Trophoblast cell (in vitro differentiated cells and primary cell): ENCODE measurements around the gene TP73.
A peak's percentile ranks its signal among the peaks of the same experiment; 100 is the strongest.

ENCODE experiments used
- DNase-seq, 2 donors: peaks; one replicate each; pipeline ENCODE4 v3.0.0-alpha.2; 2016
- H2AFZ ChIP-seq: 2 replicates; pipeline ENCODE4 v1.6.1; 2013; ENCODE audit warnings: low read length, moderate library complexity, mild to moderate bottlenecking; ENCODE audit not compliant: insufficient read depth, poor library complexity
- H2AK5ac ChIP-seq: 2 replicates; pipeline ENCODE4 v1.6.1; 2013; ENCODE audit warnings: mild to moderate bottlenecking, low read length
- H2BK120ac ChIP-seq: 2 replicates; pipeline ENCODE4 v1.6.1; 2013; ENCODE audit warnings: low read length, mild to moderate bottlenecking, moderate library complexity; ENCODE audit not compliant: insufficient read depth, poor library complexity
- H2BK12ac ChIP-seq: 2 replicates; pipeline ENCODE4 v1.6.1; 2013; ENCODE audit warnings: mild to moderate bottlenecking, low read length, moderate library complexity
- H2BK5ac ChIP-seq: 2 replicates; pipeline ENCODE4 v1.6.1; 2013; ENCODE audit warnings: low read length, low read depth, moderate library complexity, mild to moderate bottlenecking; ENCODE audit not compliant: poor library complexity
- H3K14ac ChIP-seq: 2 replicates; pipeline ENCODE4 v1.6.1; 2013; ENCODE audit warnings: mild to moderate bottlenecking, low read length
- H3K18ac ChIP-seq: 2 replicates; pipeline ENCODE4 v1.6.1; 2013; ENCODE audit warnings: mild to moderate bottlenecking, low read length
- H3K23ac ChIP-seq: 2 replicates; pipeline ENCODE4 v1.6.1; 2013; ENCODE audit warnings: low read length
- H3K27ac ChIP-seq: 2 replicates; pipeline ENCODE4 v1.5.1; 2013; ENCODE audit warnings: low read depth, mild to moderate bottlenecking, inconsistent platforms, low read length, moderate library complexity
- H3K27me3 ChIP-seq: 2 replicates; pipeline ENCODE4 v1.6.1; 2013; ENCODE audit warnings: inconsistent platforms, mild to moderate bottlenecking, low read length, moderate library complexity; ENCODE audit not compliant: insufficient read depth
- H3K36me3 ChIP-seq, 2 experiments: 1 replicate in 1 of 2; 2 replicates in 1 of 2; pipeline ENCODE4 v1.6.1; 2013; ENCODE audit warnings: low read length in 2 of 2, mild to moderate bottlenecking in 2 of 2, moderate library complexity in 1 of 2; ENCODE audit not compliant: insufficient read depth in 2 of 2, control insufficient read depth in 1 of 2
- H3K4ac ChIP-seq: 2 replicates; pipeline ENCODE4 v1.6.1; 2013; ENCODE audit warnings: low read depth, mild to moderate bottlenecking, low read length, moderate library complexity
- H3K4me1 ChIP-seq, 2 experiments: 1 replicate in 1 of 2; 2 replicates in 1 of 2; pipeline ENCODE4 v1.6.1; 2013; ENCODE audit warnings: low read length in 2 of 2, mild to moderate bottlenecking in 2 of 2, moderate library complexity in 1 of 2; ENCODE audit not compliant: insufficient read depth in 2 of 2, control insufficient read depth in 1 of 2
- H3K4me2 ChIP-seq: 2 replicates; pipeline ENCODE4 v1.6.1; 2013; ENCODE audit warnings: inconsistent platforms, mild to moderate bottlenecking, low read length, moderate library complexity
- H3K4me3 ChIP-seq: 2 replicates; pipeline ENCODE4 v1.5.1; 2013; ENCODE audit warnings: mild to moderate bottlenecking, low read depth, low read length, inconsistent platforms
- H3K79me1 ChIP-seq: one replicate; pipeline ENCODE4 v1.6.1; 2013; ENCODE audit warnings: low read length
- H3K79me2 ChIP-seq: 2 replicates; pipeline ENCODE4 v1.6.1; 2013; ENCODE audit warnings: low read length, mild to moderate bottlenecking; ENCODE audit not compliant: control insufficient read depth, insufficient read depth, poor library complexity
- H3K9ac ChIP-seq: 2 replicates; pipeline ENCODE4 v1.6.1; 2013; ENCODE audit warnings: mild to moderate bottlenecking, low read length
- H3K9me3 ChIP-seq: 2 replicates; pipeline ENCODE4 v1.6.1; 2013; ENCODE audit warnings: low read depth, mild to moderate bottlenecking, control low read depth, inconsistent platforms, low read length; ENCODE audit not compliant: insufficient read depth
- H4K12ac ChIP-seq: 2 replicates; pipeline ENCODE4 v1.6.1; 2013; ENCODE audit warnings: low read depth, mild to moderate bottlenecking, low read length, moderate library complexity
- H4K8ac ChIP-seq: 2 replicates; pipeline ENCODE4 v1.6.1; 2013; ENCODE audit warnings: low read depth, mild to moderate bottlenecking, low read length, moderate library complexity
- H4K91ac ChIP-seq: one replicate; pipeline ENCODE4 v1.6.1; 2013; ENCODE audit warnings: low read depth, mild to moderate bottlenecking, low read length, moderate library complexity
- WGBS: extraction: QIAGEN DNeasy Blood & Tissue Kit; methylation state at CpG from one replicate; pipeline ENCODE4 v1.1.7; 2013; ENCODE audit warnings: missing lambda C conversion rate; ENCODE audit not compliant: insufficient read length, insufficient coverage; ENCODE audit errors: extremely low coverage; 5-methylcytosine and 5-hydroxymethylcytosine counted together

TP73 gene

GRCh38 chr1:3746389-3746829, 94.1 kb downstream of the TP73 start:
- no peak for DNase-seq
- H4K8ac ChIP-seq: peak overlapping the region; percentile 62
- H3K79me1 ChIP-seq: no peaks in the 10 kb centered on the region
- H3K9me3 ChIP-seq: peaks cover 5% of the 10 kb centered on the region
- no peak overlapping the region for H4K91ac ChIP-seq
- H3K14ac ChIP-seq: no peak overlapping the region
- H3K27me3 ChIP-seq: no peaks in the 10 kb centered on the region
- H2BK120ac ChIP-seq: no peak overlapping the region
- H3K4me1 ChIP-seq: peaks cover 3 to 9% of the 10 kb centered on the region in 2 experiments
- H3K4me2 ChIP-seq: peak overlapping the region; percentile 95
- no peak overlapping the region for H3K23ac ChIP-seq
- H3K9ac ChIP-seq: peak overlapping the region; percentile 82
- no CpG with 5 or more reads among the region's 35 CpGs for WGBS
- H3K18ac ChIP-seq: no peak overlapping the region
- H4K12ac ChIP-seq: no peak overlapping the region
- H3K79me2 ChIP-seq: peaks cover 3% of the 10 kb centered on the region
- H2BK5ac ChIP-seq: no peak overlapping the region
- peaks cover 18 to 19% of the 10 kb centered on the region in 2 experiments for H3K36me3 ChIP-seq
- peak overlapping the region; percentile 80 for H3K4me3 ChIP-seq
- H3K27ac ChIP-seq: no peak overlapping the region
- no peak overlapping the region for H3K4ac ChIP-seq
- H2AFZ ChIP-seq: peak overlapping the region; percentile 88
- H2BK12ac ChIP-seq: no peak overlapping the region
- H2AK5ac ChIP-seq: no peak overlapping the region

DNA sequence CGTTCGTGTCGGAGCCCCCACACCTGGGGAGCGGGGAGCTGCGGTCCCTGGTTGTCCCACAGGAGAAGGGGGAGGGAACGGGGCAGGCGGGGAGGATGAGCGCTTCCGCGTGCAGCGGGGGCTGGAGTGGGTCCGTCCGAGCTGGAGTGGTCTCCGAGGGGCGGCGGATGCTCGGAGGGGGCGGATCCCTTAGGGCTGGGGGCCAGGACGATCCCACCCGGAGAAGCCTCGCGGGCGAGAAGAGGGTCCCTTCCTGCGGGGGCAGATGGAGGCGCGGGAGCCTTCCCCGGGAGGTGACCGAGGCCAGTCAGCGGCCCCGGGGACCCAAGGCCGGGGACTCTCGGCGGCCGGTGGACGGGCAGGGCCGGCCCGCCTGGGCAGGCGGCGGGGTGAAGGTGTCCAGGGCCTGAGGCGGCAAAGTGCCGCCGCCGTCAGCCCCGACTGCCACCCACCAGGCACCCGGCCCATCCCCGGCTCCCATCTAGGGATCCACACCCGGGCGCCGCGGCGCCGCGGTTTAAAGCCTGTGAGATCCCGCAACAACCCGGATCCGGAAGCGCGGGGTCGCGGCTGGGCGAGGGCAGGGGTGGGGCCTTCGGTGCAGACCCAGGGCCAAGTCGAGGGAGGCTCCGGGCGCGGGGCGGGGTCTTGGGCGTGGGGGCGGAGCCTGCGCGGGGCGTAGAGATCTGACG, 94.7 kb downstream of the TP73 start:
- H2AK5ac ChIP-seq: no peak overlapping the region
- H3K79me1 ChIP-seq: no peaks in the 10 kb centered on the region
- H4K8ac ChIP-seq: peak overlapping the region; percentile 62
- peak overlapping the region; percentile 95 for H3K4me2 ChIP-seq
- H3K18ac ChIP-seq: no peak overlapping the region
- no peak overlapping the region for H2BK5ac ChIP-seq
- no peak overlapping the region for H2BK120ac ChIP-seq
- H3K79me2 ChIP-seq: peaks cover 3% of the 10 kb centered on the region
- DNase-seq: peak; percentile 67 to 75
- H4K91ac ChIP-seq: peak overlapping the region; percentile 12
- H3K36me3 ChIP-seq: peaks cover 14 to 15% of the 10 kb centered on the region in 2 experiments
- peak overlapping the region; percentile 82 for H3K9ac ChIP-seq
- H2BK12ac ChIP-seq: no peak overlapping the region
- H3K27me3 ChIP-seq: no peaks in the 10 kb centered on the region
- H3K27ac ChIP-seq: no peak overlapping the region
- peak overlapping the region; percentile 80 for H3K4me3 ChIP-seq
- peaks cover 5% of the 10 kb centered on the region for H3K9me3 ChIP-seq
- peak overlapping the region; percentile 10 for H3K14ac ChIP-seq
- H3K4me1 ChIP-seq: peaks cover 3 to 9% of the 10 kb centered on the region in 2 experiments
- WGBS: no CpG with 5 or more reads among the region's 73 CpGs
- H3K23ac ChIP-seq: no peak overlapping the region
- H4K12ac ChIP-seq: no peak overlapping the region
- peak overlapping the region; percentile 13 for H3K4ac ChIP-seq
- peak overlapping the region; percentile 88 for H2AFZ ChIP-seq

DNA sequence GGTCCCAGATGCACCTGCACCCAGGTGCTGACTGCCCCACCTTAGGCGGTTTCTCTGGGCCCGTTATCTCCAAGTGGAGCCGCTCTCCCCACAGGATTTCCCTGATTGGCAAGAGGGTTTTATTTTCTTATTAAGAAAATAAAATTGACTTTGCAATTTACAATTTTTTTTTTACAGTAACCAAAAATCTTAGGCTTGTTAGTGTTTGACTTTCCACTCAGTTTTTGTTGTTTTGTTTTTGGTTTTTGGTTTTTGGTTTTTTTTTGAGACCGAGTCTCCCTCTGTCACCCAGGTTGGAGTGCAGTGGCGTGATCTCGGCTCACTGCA, 95.2 kb downstream of the TP73 start:
- Histone ChIP-seq H2BK12ac (no peak overlapping the region), H2BK120ac (no peak overlapping the region), H3K23ac (no peak overlapping the region), H3K4me2 (peak overlapping the region; percentile 95), H3K79me2 (peaks cover 3% of the 10 kb centered on the region), H3K18ac (no peak overlapping the region), H3K4ac (no peak overlapping the region), H4K91ac (no peak overlapping the region), H2AK5ac (no peak overlapping the region), H2AFZ (no peak overlapping the region), H3K14ac (no peak overlapping the region), H3K27ac (no peak overlapping the region), H3K79me1 (no peaks in the 10 kb centered on the region), H3K9me3 (peaks cover 8% of the 10 kb centered on the region), H3K27me3 (no peaks in the 10 kb centered on the region), H3K4me1 (peaks cover 3 to 9% of the 10 kb centered on the region in 2 experiments), H2BK5ac (no peak overlapping the region), H4K8ac (no peak overlapping the region), H3K36me3 (peaks cover 9 to 10% of the 10 kb centered on the region in 2 experiments), H3K4me3 (peak overlapping the region; percentile 80), H4K12ac (no peak overlapping the region), H3K9ac (no peak overlapping the region)
- DNase-seq: no peak
- WGBS: no CpG with 5 or more reads among the region's 6 CpGs

DNA sequence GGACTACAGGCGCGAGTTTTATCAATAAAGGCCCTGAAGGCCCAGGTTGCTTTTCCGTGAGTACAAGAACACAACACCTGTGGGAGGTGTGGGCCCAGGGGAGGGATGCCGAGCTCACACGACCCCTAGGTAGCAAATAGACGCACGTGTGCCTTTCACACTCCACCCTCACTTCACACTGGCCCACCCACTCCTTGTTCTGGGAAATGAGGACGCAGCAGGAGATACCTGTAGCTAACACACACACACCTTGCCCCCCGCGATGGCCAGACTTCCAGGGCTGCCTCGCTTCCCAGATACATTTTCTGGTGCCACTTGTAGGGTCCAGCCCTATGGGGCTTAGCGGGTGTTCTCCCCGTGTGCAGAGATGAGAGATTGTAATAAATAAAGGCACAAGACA, 95.6 kb downstream of the TP73 start:
- H3K9me3 ChIP-seq: peaks cover 6% of the 10 kb centered on the region
- no peak overlapping the region for H2BK5ac ChIP-seq
- H3K14ac ChIP-seq: no peak overlapping the region
- H3K9ac ChIP-seq: no peak overlapping the region
- no peak overlapping the region for H2AK5ac ChIP-seq
- no peaks in the 10 kb centered on the region for H3K27me3 ChIP-seq
- no peaks in the 10 kb centered on the region for H3K79me1 ChIP-seq
- H2BK12ac ChIP-seq: no peak overlapping the region
- H4K91ac ChIP-seq: no peak overlapping the region
- H3K18ac ChIP-seq: no peak overlapping the region
- H3K23ac ChIP-seq: no peak overlapping the region
- H3K27ac ChIP-seq: no peak overlapping the region
- peaks cover 3 to 9% of the 10 kb centered on the region in 2 experiments for H3K4me1 ChIP-seq
- no peak overlapping the region for H2BK120ac ChIP-seq
- H3K4me3 ChIP-seq: no peak overlapping the region
- no peak overlapping the region for H4K12ac ChIP-seq
- H3K4ac ChIP-seq: no peak overlapping the region
- H3K4me2 ChIP-seq: no peak overlapping the region
- no peak overlapping the region for H2AFZ ChIP-seq
- no peak overlapping the region for H4K8ac ChIP-seq
- no peak for DNase-seq
- peaks cover 5 to 6% of the 10 kb centered on the region in 2 experiments for H3K36me3 ChIP-seq
- H3K79me2 ChIP-seq: peaks cover 3% of the 10 kb centered on the region
- WGBS: no CpG with 5 or more reads among the region's 13 CpGs
